A172 (cell line): ENCODE results near the gene CCDC82. TPM values are rescaled to one million over a fixed set of nuclear protein-coding genes. Genes with fewer than 3 reads are reported as not detected.
A peak's percentile ranks its signal among the peaks of the same experiment; 100 is the strongest.

Source experiments
- DNase-seq: peaks from one replicate; pipeline ENCODE4 v3.0.0-alpha.2; 2015; ENCODE audit warnings: low spot score
- total RNA-seq: library from RNA; depleted of rRNA; stranded (reverse); fragments of >200 nt; shearing (Covaris generic); gene quantifications from 2 replicates; pipeline ENCODE4 v1.2.3, GENCODE V29; 2014

Gene CCDC82
- total RNA-seq, 1 experiment from 2014 or later = 32.3 TPM

GRCh38 chr11:96329419-96329818 lies 60.3 kb downstream of the CCDC82 start:
- no peak for DNase-seq

- no peak for DNase-seq
Observed at GRCh38 chr11:96328395-96329010, 61.2 kb downstream of the CCDC82 start.

GRCh38 chr11:96326959-96327358 lies 62.8 kb downstream of the CCDC82 start:
- no peak for DNase-seq

GRCh38 chr11:96324912-96325311 lies 64.8 kb downstream of the CCDC82 start:
- peak; percentile 59 for DNase-seq

GRCh38 chr11:96323642-96323985 lies 66.1 kb downstream of the CCDC82 start:
- DNase-seq = no peak

GRCh38 chr11:96322775-96323641 lies 66.7 kb downstream of the CCDC82 start:
- no peak for DNase-seq

- no peak for DNase-seq
Observed at GRCh38 chr11:96321091-96321490, 68.6 kb downstream of the CCDC82 start.

GRCh38 chr11:96319898-96320656 lies 69.6 kb downstream of the CCDC82 start:
- no peak for DNase-seq

GRCh38 chr11:96318850-96319249 lies 70.9 kb downstream of the CCDC82 start:
- no peak for DNase-seq

- no peak for DNase-seq
Observed at GRCh38 chr11:96318399-96318798, 71.3 kb downstream of the CCDC82 start.

GRCh38 chr11:96317985-96318384 lies 71.7 kb downstream of the CCDC82 start:
- DNase-seq = no peak

- DNase-seq = no peak
Observed at GRCh38 chr11:96317571-96317970, 72.1 kb downstream of the CCDC82 start.

GRCh38 chr11:96316869-96317268 lies 72.8 kb downstream of the CCDC82 start:
- DNase-seq = no peak

- DNase-seq = no peak
Observed at GRCh38 chr11:96315476-96315875, 74.2 kb downstream of the CCDC82 start.

- peak; percentile 58 for DNase-seq
Observed at GRCh38 chr11:96314326-96315020, 75.2 kb downstream of the CCDC82 start.

GRCh38 chr11:96313163-96313562 lies 76.5 kb downstream of the CCDC82 start:
- no peak for DNase-seq

- no peak for DNase-seq
Observed at GRCh38 chr11:96311120-96311568, 78.6 kb downstream of the CCDC82 start.

- DNase-seq = no peak
Observed at GRCh38 chr11:96310236-96310635, 79.5 kb downstream of the CCDC82 start.

GRCh38 chr11:96309643-96310017 lies 80.1 kb downstream of the CCDC82 start:
- DNase-seq = no peak

GRCh38 chr11:96309016-96309642 lies 80.6 kb downstream of the CCDC82 start:
- DNase-seq = no peak

- DNase-seq = peak; percentile 83
Observed at GRCh38 chr11:96307776-96308140, 82.0 kb downstream of the CCDC82 start.
